H9 (cell line): ENCODE results near the gene HCN4. TPM values are rescaled to one million over a fixed set of nuclear protein-coding genes. Genes with fewer than 3 reads are reported as not detected.

Experiments
- DNase-seq: peaks from one replicate; pipeline ENCODE4 v3.0.0-alpha.2; 2017
- H2AFZ ChIP-seq: one replicate; pipeline ENCODE4 v1.6.1; 2013; ENCODE audit warnings: mild to moderate bottlenecking, low read length, control low read depth, moderate library complexity
- H2AK5ac ChIP-seq: 2 replicates; pipeline ENCODE4 v1.6.1; 2013; ENCODE audit warnings: low read length, control low read depth, mixed read lengths; ENCODE audit not compliant: insufficient read length
- H2BK120ac ChIP-seq: one replicate; pipeline ENCODE4 v1.6.1; 2013; ENCODE audit warnings: low read depth, mild to moderate bottlenecking, low read length, control low read depth, inconsistent platforms; ENCODE audit not compliant: poor library complexity, severe bottlenecking
- H2BK12ac ChIP-seq: 2 replicates; pipeline ENCODE4 v1.6.1; 2013; ENCODE audit warnings: low read length, control low read depth, mixed read lengths, low read depth; ENCODE audit not compliant: insufficient read length
- H2BK15ac ChIP-seq: 2 replicates; pipeline ENCODE4 v1.6.1; 2013; ENCODE audit warnings: low read depth, low read length, control low read depth
- H2BK20ac ChIP-seq: one replicate; pipeline ENCODE4 v1.6.1; 2013; ENCODE audit warnings: low read depth, mild to moderate bottlenecking, low read length, control low read depth, inconsistent platforms; ENCODE audit not compliant: poor library complexity, severe bottlenecking
- H2BK5ac ChIP-seq: 2 replicates; pipeline ENCODE4 v1.6.1; 2013; ENCODE audit warnings: low read length, control low read depth, mixed read lengths; ENCODE audit not compliant: insufficient read length
- H3K14ac ChIP-seq: 2 replicates; pipeline ENCODE4 v1.6.1; 2013; ENCODE audit warnings: low read length, control low read depth; ENCODE audit not compliant: insufficient read depth
- H3K18ac ChIP-seq: 2 replicates; pipeline ENCODE4 v1.6.1; 2013; ENCODE audit warnings: low read depth, mild to moderate bottlenecking, mixed read lengths, low read length, control low read depth; ENCODE audit not compliant: insufficient read length
- H3K23ac ChIP-seq: 2 replicates; pipeline ENCODE4 v1.6.1; 2013; ENCODE audit warnings: low read length, control low read depth, mixed read lengths, low read depth; ENCODE audit not compliant: insufficient read length
- H3K23me2 ChIP-seq: 2 replicates; pipeline ENCODE4 v1.6.1; 2013; ENCODE audit warnings: low read depth, mild to moderate bottlenecking, mixed read lengths, low read length, control low read depth; ENCODE audit not compliant: insufficient read length, poor library complexity, severe bottlenecking
- H3K27ac ChIP-seq: 2 replicates; pipeline ENCODE4 v1.5.1; 2013; ENCODE audit warnings: low read length, control low read depth, mixed read lengths, low read depth; ENCODE audit not compliant: insufficient read length
- H3K27me3 ChIP-seq: 2 replicates; pipeline ENCODE4 v1.6.1; 2013; ENCODE audit warnings: low read length, control low read depth, inconsistent platforms; ENCODE audit not compliant: insufficient read depth
- H3K4ac ChIP-seq: 2 replicates; pipeline ENCODE4 v1.6.1; 2013; ENCODE audit warnings: low read depth, mild to moderate bottlenecking, control low read depth, inconsistent platforms, low read length, moderate library complexity
- H3K4me1 ChIP-seq: 2 replicates; pipeline ENCODE4 v1.6.1; 2013; ENCODE audit warnings: low read length, control low read depth, inconsistent platforms; ENCODE audit not compliant: insufficient read depth
- H3K4me2 ChIP-seq: 2 replicates; pipeline ENCODE4 v1.6.1; 2013; ENCODE audit warnings: low read length, control low read depth, mixed read lengths; ENCODE audit not compliant: insufficient read length, insufficient read depth
- H3K56ac ChIP-seq: 2 replicates; pipeline ENCODE4 v1.6.1; 2013; ENCODE audit warnings: low read depth, mild to moderate bottlenecking, mixed read lengths, low read length, control low read depth; ENCODE audit not compliant: insufficient read length
- H3K79me1 ChIP-seq: 2 replicates; pipeline ENCODE4 v1.6.1; 2013; ENCODE audit warnings: low read depth, mild to moderate bottlenecking, moderate library complexity, low read length, control low read depth, inconsistent platforms; ENCODE audit not compliant: insufficient read depth, poor library complexity, severe bottlenecking
- H3K79me2 ChIP-seq: 2 replicates; pipeline ENCODE4 v1.6.1; 2013; ENCODE audit warnings: low read length, control low read depth, inconsistent platforms; ENCODE audit not compliant: insufficient read depth
- H3K9ac ChIP-seq: 2 replicates; pipeline ENCODE4 v1.6.1; 2013; ENCODE audit warnings: low read length, control low read depth, mixed read lengths; ENCODE audit not compliant: insufficient read length; ENCODE audit errors: extremely low read depth
- H3K9me3 ChIP-seq: one replicate; pipeline ENCODE4 v1.6.1; 2013; ENCODE audit warnings: low read depth, low read length, inconsistent platforms; ENCODE audit not compliant: control insufficient read depth
- H3T11ph ChIP-seq: one replicate; pipeline ENCODE4 v1.6.1; 2013; ENCODE audit warnings: mild to moderate bottlenecking, low read length, control low read depth, inconsistent platforms
- H4K20me1 ChIP-seq: one replicate; pipeline ENCODE4 v1.6.1; 2013; ENCODE audit not compliant: control insufficient read depth, insufficient read length, insufficient read depth
- H4K5ac ChIP-seq: 2 replicates; pipeline ENCODE4 v1.6.1; 2013; ENCODE audit warnings: low read depth, mild to moderate bottlenecking, mixed read lengths, low read length, control low read depth; ENCODE audit not compliant: insufficient read length
- H4K8ac ChIP-seq: replicated peaks from 2 replicates; pipeline ENCODE4 v1.6.1; 2013; ENCODE audit warnings: low read length, control low read depth, mixed read lengths, low read depth; ENCODE audit not compliant: insufficient read length
- H4K91ac ChIP-seq: 2 replicates; pipeline ENCODE4 v1.6.1; 2013; ENCODE audit warnings: low read depth, mild to moderate bottlenecking, moderate library complexity, mixed read lengths, low read length, control low read depth; ENCODE audit not compliant: insufficient read length
- H3K27ac Mint-ChIP-seq, 3 experiments: 2 replicates in 2 of 3; 3 replicates in 1 of 3; pipeline ENCODE4 v1.8.0; 2020 to 2021; ENCODE audit warnings: mixed read lengths in 3 of 3, mild to moderate bottlenecking in 1 of 3, moderate library complexity in 1 of 3
- H3K27me3 Mint-ChIP-seq: 2 replicates; pipeline ENCODE4 v1.8.0; 2021; ENCODE audit warnings: low read depth, mild to moderate bottlenecking, moderate library complexity, mixed read lengths
- H3K36me3 Mint-ChIP-seq, 3 experiments: 2 replicates in 2 of 3; 3 replicates in 1 of 3; pipeline ENCODE4 v1.8.0; 2020 to 2021; ENCODE audit warnings: low read depth in 3 of 3, mixed read lengths in 3 of 3; ENCODE audit not compliant: insufficient read depth in 1 of 3
- H3K4me1 Mint-ChIP-seq, 2 experiments: 2 replicates each; pipeline ENCODE4 v1.8.0; 2020; ENCODE audit warnings: mixed read lengths in 2 of 2
- H3K4me3 Mint-ChIP-seq, 2 experiments: 2 replicates in 1 of 2; 3 replicates in 1 of 2; pipeline ENCODE4 v1.8.0; 2020 to 2021; ENCODE audit warnings: mild to moderate bottlenecking in 2 of 2, mixed read lengths in 2 of 2, moderate library complexity in 1 of 2
- H3K9me3 Mint-ChIP-seq, 2 experiments: 2 replicates in 1 of 2; 3 replicates in 1 of 2; pipeline ENCODE4 v1.8.0; 2020; ENCODE audit warnings: mild to moderate bottlenecking in 2 of 2, mixed read lengths in 2 of 2, moderate library complexity in 1 of 2
- CTCF ChIP-seq: fragments of 200-600 bp; sonication (generic); conservative IDR thresholded peaks from 3 replicates; pipeline ENCODE4 v1.8.0; 2021; ENCODE audit warnings: antibody characterized with exemption, mild to moderate bottlenecking
- WGBS: extraction: QIAGEN DNeasy Blood & Tissue Kit; methylation state at CpG from one replicate; pipeline ENCODE4 v1.1.7; 2013; ENCODE audit warnings: missing lambda C conversion rate, low lambda C conversion rate, mixed read lengths; ENCODE audit not compliant: insufficient read length; ENCODE audit errors: extremely low coverage; 5-methylcytosine and 5-hydroxymethylcytosine counted together
- total RNA-seq: library from RNA; stranded (reverse); gene quantifications from 2 replicates; pipeline ENCODE4 v1.2.1, GENCODE V29; 2021

Gene HCN4
- total RNA-seq, 1 experiment from 2014 or later, result 10.5 TPM

- Histone ChIP-seq H3K4ac (no peak overlapping the region), H3K23me2 (no peaks in the 10 kb centered on the region), H2BK5ac (no peak overlapping the region), H3K4me2 (no peak overlapping the region), H3K23ac (no peak overlapping the region), H4K5ac (no peak overlapping the region), H2BK120ac (no peak overlapping the region), H2BK12ac (no peak overlapping the region), H2BK15ac (no peak overlapping the region), H3K14ac (no peak overlapping the region), H4K20me1 (no peaks in the 10 kb centered on the region), H3T11ph (no peak overlapping the region), H3K79me2 (no peaks in the 10 kb centered on the region), H4K91ac (no peak overlapping the region), H3K56ac (no peak overlapping the region), H3K18ac (no peak overlapping the region), H4K8ac (no peak overlapping the region), H3K4me1 (peaks cover 2% of the 10 kb centered on the region; the same call in 1 of the 2 replicates), H3K79me1 (no peaks in the 10 kb centered on the region), H3K27ac (no peak overlapping the region), H2AK5ac (no peak overlapping the region), H3K9ac (no peak overlapping the region), H3K27me3 (no peaks in the 10 kb centered on the region; the same call in 1 of the 2 replicates), H2AFZ (no peak overlapping the region), H3K9me3 (no peaks in the 10 kb centered on the region), H2BK20ac (no peak overlapping the region)
- TF ChIP-seq CTCF, result no peak
- H3K27ac Mint-ChIP-seq, result no peak overlapping the region; a peak in 1 of 7 replicates
- no peaks in the 10 kb centered on the region; a peak in 1 of 7 replicates for H3K36me3 Mint-ChIP-seq
- H3K4me1 Mint-ChIP-seq, result peaks cover 43 to 49% of the 10 kb centered on the region in 2 experiments
- WGBS, result no CpG with 5 or more reads among the region's 5 CpGs
- DNase-seq, result no peak
- H3K27me3 Mint-ChIP-seq, result peaks cover 60% of the 10 kb centered on the region
- no peak overlapping the region; a peak in 1 of 5 replicates for H3K4me3 Mint-ChIP-seq
- peaks cover 0 to 5% of the 10 kb centered on the region in 2 experiments; a peak in 1 of 5 replicates for H3K9me3 Mint-ChIP-seq
Measured at GRCh38 chr15:73375012-73375411, 6.3 kb upstream of the HCN4 start.
